Measurements from ENCODE around the gene RRAGC.
"Not testable (repeated sequence)": the region's sequence is repeated elsewhere in the genome, so short reads cannot be mapped to it uniquely, and the experiment has no call there.

RRAGC gene

GRCh38 chr1:38839363-38839762 is 20.2 kb downstream of the RRAGC start:
- H3K79me2 ChIP-seq (ENCODE audit: insufficient read depth, low read length): no peaks in the 10 kb centered on the region
- H4K20me1 ChIP-seq (ENCODE audit: low read depth, low read length): no peaks in the 10 kb centered on the region
- no peak overlapping the region for H3K4me3 ChIP-seq (ENCODE audit: insufficient read depth, low read length, poor library complexity, severe bottlenecking)
- H3K27me3 ChIP-seq (ENCODE audit: low read length): no peaks in the 10 kb centered on the region
- no peaks in the 10 kb centered on the region for H3K9me2 ChIP-seq (replicated peaks; ENCODE audit: insufficient read depth, low read length)
- H3K36me3 ChIP-seq (ENCODE audit: low read length): no peaks in the 10 kb centered on the region
- TF ChIP-seq EZH2phosphoT487 (conservative IDR thresholded peaks at IDR 0.05; ENCODE audit: low read length) (no peak), CTCF (IDR thresholded peaks at IDR 0.05; ENCODE audit: insufficient read depth, low read length, poor library complexity, severe bottlenecking) (no peak)
- no peaks in the 10 kb centered on the region for H3F3A ChIP-seq (ENCODE audit: insufficient read depth)
- no peak overlapping the region for H3K27ac ChIP-seq (ENCODE audit: low read depth, low read length)
- no peak overlapping the region for H2AFZ ChIP-seq (ENCODE audit: low read depth, low read length, severe bottlenecking)
- H3K4me2 ChIP-seq (ENCODE audit: low read depth, low read length, poor library complexity, severe bottlenecking): no peak overlapping the region
- no peaks in the 10 kb centered on the region for H3K9me3 ChIP-seq (ENCODE audit: insufficient read depth, low read length)
- H3K9ac ChIP-seq (ENCODE audit: low read length): no peak overlapping the region

GRCh38 chr1:38836316-38836715 is 23.3 kb downstream of the RRAGC start:
- not testable (repeated sequence) for H3K9me2 ChIP-seq (replicated peaks; ENCODE audit: insufficient read depth, low read length); H3K79me2 ChIP-seq (ENCODE audit: insufficient read depth, low read length); H3K36me3 ChIP-seq (ENCODE audit: low read length); H3K27me3 ChIP-seq (ENCODE audit: low read length); H3K9ac ChIP-seq (ENCODE audit: low read length); H3K27ac ChIP-seq (ENCODE audit: low read depth, low read length); H3K9me3 ChIP-seq (ENCODE audit: insufficient read depth, low read length); H2AFZ ChIP-seq (ENCODE audit: low read depth, low read length, severe bottlenecking); H4K20me1 ChIP-seq (ENCODE audit: low read depth, low read length); H3K4me3 ChIP-seq (ENCODE audit: insufficient read depth, low read length, poor library complexity, severe bottlenecking); H3F3A ChIP-seq (ENCODE audit: insufficient read depth); H3K4me2 ChIP-seq (ENCODE audit: low read depth, low read length, poor library complexity, severe bottlenecking)

- Histone ChIP-seq H3K4me3 (ENCODE audit: insufficient read depth, low read length, poor library complexity, severe bottlenecking) (no peak overlapping the region), H4K20me1 (ENCODE audit: low read depth, low read length) (no peaks in the 10 kb centered on the region), H3K36me3 (ENCODE audit: low read length) (no peaks in the 10 kb centered on the region), H3K4me2 (ENCODE audit: low read depth, low read length, poor library complexity, severe bottlenecking) (no peak overlapping the region), H2AFZ (ENCODE audit: low read depth, low read length, severe bottlenecking) (no peak overlapping the region), H3K9ac (ENCODE audit: low read length) (no peak overlapping the region), H3K27ac (ENCODE audit: low read depth, low read length) (no peak overlapping the region), H3K79me2 (ENCODE audit: insufficient read depth, low read length) (no peaks in the 10 kb centered on the region), H3K9me3 (ENCODE audit: insufficient read depth, low read length) (no peaks in the 10 kb centered on the region), H3K9me2 (replicated peaks; ENCODE audit: insufficient read depth, low read length) (no peaks in the 10 kb centered on the region), H3F3A (ENCODE audit: insufficient read depth) (no peaks in the 10 kb centered on the region), H3K27me3 (ENCODE audit: low read length) (no peaks in the 10 kb centered on the region)
- no peak for TF ChIP-seq EZH2phosphoT487 (conservative IDR thresholded peaks at IDR 0.05; ENCODE audit: low read length)
- peak; percentile 56 for TF ChIP-seq CTCF (IDR thresholded peaks at IDR 0.05; ENCODE audit: insufficient read depth, low read length, poor library complexity, severe bottlenecking)
Observed at GRCh38 chr1:38834937-38835827, 24.4 kb downstream of the RRAGC start.

GRCh38 chr1:38834221-38834782 is 25.3 kb downstream of the RRAGC start:
- TF ChIP-seq EZH2phosphoT487 (conservative IDR thresholded peaks at IDR 0.05; ENCODE audit: low read length) (no peak), CTCF (IDR thresholded peaks at IDR 0.05; ENCODE audit: insufficient read depth, low read length, poor library complexity, severe bottlenecking) (no peak)
- Histone ChIP-seq H3K36me3 (ENCODE audit: low read length) (no peaks in the 10 kb centered on the region), H2AFZ (ENCODE audit: low read depth, low read length, severe bottlenecking) (no peak overlapping the region), H3K4me3 (ENCODE audit: insufficient read depth, low read length, poor library complexity, severe bottlenecking) (no peak overlapping the region), H3K27me3 (ENCODE audit: low read length) (no peaks in the 10 kb centered on the region), H3F3A (ENCODE audit: insufficient read depth) (no peaks in the 10 kb centered on the region), H3K79me2 (ENCODE audit: insufficient read depth, low read length) (no peaks in the 10 kb centered on the region), H3K27ac (ENCODE audit: low read depth, low read length) (no peak overlapping the region), H3K4me2 (ENCODE audit: low read depth, low read length, poor library complexity, severe bottlenecking) (no peak overlapping the region), H3K9ac (ENCODE audit: low read length) (no peak overlapping the region), H4K20me1 (ENCODE audit: low read depth, low read length) (no peaks in the 10 kb centered on the region), H3K9me2 (replicated peaks; ENCODE audit: insufficient read depth, low read length) (no peaks in the 10 kb centered on the region), H3K9me3 (ENCODE audit: insufficient read depth, low read length) (no peaks in the 10 kb centered on the region)

All from SU-DHL-6 (cell line).